Mesothelial cell of epicardium (in vitro differentiated cells): Measurements from ENCODE around the gene DMPK. TPM values are rescaled to one million over a fixed set of nuclear protein-coding genes. Genes with fewer than 3 reads are reported as not detected.

ENCODE experiments used
- DNase-seq, 2 experiments: peaks; one replicate each; pipeline ENCODE4 v3.0.0; 2021; ENCODE audit warnings: low spot score in 2 of 2; ENCODE audit not compliant: unreplicated experiment in 2 of 2
- H3K27ac Mint-ChIP-seq: 2 replicates; pipeline ENCODE4 v1.8.0; 2021; ENCODE audit warnings: mixed read lengths
- H3K27me3 Mint-ChIP-seq: 2 replicates; pipeline ENCODE4 v1.8.0; 2021; ENCODE audit warnings: low read depth, mixed read lengths
- H3K36me3 Mint-ChIP-seq: 2 replicates; pipeline ENCODE4 v1.8.0; 2021; ENCODE audit warnings: mixed read lengths
- H3K4me1 Mint-ChIP-seq: 2 replicates; pipeline ENCODE4 v1.8.0; 2021; ENCODE audit warnings: mixed read lengths
- H3K4me3 Mint-ChIP-seq: 2 replicates; pipeline ENCODE4 v1.8.0; 2021; ENCODE audit warnings: mild to moderate bottlenecking, moderate library complexity, mixed read lengths
- H3K9me3 Mint-ChIP-seq: 2 replicates; pipeline ENCODE4 v1.8.0; 2021; ENCODE audit warnings: mixed read lengths
- total RNA-seq: library from RNA; stranded (reverse); gene quantifications from 3 replicates; pipeline ENCODE4 v1.2.1, GENCODE V29; 2021
- TF ChIP-seq, protein P1 (sequence below): fragments of 200-600 bp; sonication (generic); IDR thresholded peaks from one replicate; pipeline ENCODE4 v1.5.0; 2021; ENCODE audit warnings: antibody characterized with exemption; ENCODE audit not compliant: unreplicated experiment

The DMPK gene
- total RNA-seq, 1 donor from 2014 or later: 130 TPM

DNA sequence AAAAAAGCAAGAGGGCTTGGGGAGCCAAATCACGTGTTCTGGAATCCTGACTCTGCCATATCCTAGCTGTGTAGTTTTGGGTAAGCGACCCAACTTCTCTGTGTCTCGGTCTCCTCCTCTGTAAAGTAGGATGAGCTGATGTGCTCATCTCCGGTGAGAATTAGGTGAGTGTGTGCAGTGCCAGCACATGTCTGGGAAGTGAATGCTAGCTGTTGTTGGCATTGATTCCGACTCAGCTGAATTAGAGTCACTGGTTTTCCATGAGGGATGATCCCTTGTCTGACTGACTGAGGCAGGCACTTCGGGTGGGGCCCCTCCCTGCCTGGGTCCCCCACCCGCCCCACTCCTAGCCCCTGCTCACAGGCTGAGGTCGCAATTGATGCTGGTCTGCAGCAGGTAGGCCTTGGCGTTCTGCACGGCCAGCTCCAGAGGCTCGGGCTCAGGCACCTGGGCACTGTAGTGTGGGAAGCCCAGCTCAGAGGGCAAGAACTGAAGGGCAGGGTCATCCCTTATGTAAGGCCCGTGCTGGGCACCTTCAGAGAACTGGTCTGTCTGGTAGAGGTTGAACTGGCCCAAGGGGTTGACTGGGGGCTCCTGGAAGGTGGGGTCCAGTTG lies 32.0 kb upstream of the DMPK start:
- H3K36me3 Mint-ChIP-seq: no peaks in the 10 kb centered on the region
- no peak for DNase-seq
- H3K9me3 Mint-ChIP-seq: no peaks in the 10 kb centered on the region
- H3K27me3 Mint-ChIP-seq: no peaks in the 10 kb centered on the region
- TF ChIP-seq, protein P1, sequence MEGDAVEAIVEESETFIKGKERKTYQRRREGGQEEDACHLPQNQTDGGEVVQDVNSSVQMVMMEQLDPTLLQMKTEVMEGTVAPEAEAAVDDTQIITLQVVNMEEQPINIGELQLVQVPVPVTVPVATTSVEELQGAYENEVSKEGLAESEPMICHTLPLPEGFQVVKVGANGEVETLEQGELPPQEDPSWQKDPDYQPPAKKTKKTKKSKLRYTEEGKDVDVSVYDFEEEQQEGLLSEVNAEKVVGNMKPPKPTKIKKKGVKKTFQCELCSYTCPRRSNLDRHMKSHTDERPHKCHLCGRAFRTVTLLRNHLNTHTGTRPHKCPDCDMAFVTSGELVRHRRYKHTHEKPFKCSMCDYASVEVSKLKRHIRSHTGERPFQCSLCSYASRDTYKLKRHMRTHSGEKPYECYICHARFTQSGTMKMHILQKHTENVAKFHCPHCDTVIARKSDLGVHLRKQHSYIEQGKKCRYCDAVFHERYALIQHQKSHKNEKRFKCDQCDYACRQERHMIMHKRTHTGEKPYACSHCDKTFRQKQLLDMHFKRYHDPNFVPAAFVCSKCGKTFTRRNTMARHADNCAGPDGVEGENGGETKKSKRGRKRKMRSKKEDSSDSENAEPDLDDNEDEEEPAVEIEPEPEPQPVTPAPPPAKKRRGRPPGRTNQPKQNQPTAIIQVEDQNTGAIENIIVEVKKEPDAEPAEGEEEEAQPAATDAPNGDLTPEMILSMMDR: no peak
- H3K4me1 Mint-ChIP-seq: peaks cover 11% of the 10 kb centered on the region
- H3K4me3 Mint-ChIP-seq: peak overlapping the region; percentile 42
- H3K27ac Mint-ChIP-seq: no peak overlapping the region

DNA sequence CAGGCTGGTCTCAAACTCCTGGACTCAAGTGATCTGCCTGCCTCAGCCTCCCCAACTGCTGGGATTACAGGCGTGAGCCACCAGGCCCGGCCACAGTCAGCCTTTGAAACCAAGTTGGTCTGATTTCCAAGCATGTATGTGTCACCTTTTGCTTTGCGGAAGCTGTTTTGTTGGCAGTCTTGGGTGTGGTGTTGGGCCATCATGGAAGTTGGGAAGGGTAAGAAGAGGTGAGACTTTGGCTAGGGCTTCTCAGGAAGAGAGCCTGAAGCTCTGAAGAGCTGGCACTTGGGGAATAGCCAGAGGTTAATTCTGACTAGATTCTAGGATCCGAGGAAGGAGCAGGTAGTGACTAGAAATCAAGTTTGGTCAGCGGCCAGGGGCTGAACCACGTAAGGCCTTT lies 30.0 kb upstream of the DMPK start:
- no peak for DNase-seq
- Mint-ChIP-seq H3K36me3 (no peaks in the 10 kb centered on the region), H3K9me3 (no peaks in the 10 kb centered on the region), H3K4me3 (no peak overlapping the region), H3K4me1 (peaks cover 11% of the 10 kb centered on the region), H3K27ac (no peak overlapping the region), H3K27me3 (no peaks in the 10 kb centered on the region)
- TF ChIP-seq, protein P1: no peak

DNA sequence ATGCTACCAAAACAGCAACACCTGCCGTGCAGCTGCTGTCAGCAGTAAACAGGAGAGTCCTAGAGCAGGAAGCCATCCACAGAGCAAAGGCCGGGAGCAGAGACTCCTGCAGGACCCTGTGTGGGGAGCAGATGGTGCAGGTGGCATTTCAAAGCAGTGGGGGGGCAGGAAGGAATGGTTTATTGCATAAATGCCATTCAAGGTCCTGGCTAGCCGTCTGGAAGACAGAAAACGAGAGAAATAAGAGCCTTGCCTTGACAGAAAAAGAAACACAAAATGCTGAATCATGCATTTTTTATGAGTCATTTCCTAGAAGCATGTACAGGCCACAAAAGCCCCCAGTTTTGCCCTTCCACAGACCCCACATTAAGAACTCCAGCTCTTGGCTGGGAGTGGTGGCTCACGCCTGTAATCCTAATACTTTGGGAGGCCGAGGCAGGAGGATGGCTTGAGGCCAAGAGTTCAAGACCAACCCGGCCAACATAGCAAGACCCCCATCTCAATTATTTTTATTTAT lies 27.4 kb upstream of the DMPK start:
- H3K4me1 Mint-ChIP-seq: peaks cover 4% of the 10 kb centered on the region
- peak overlapping the region; percentile 79 for H3K27ac Mint-ChIP-seq
- H3K9me3 Mint-ChIP-seq: no peaks in the 10 kb centered on the region
- H3K36me3 Mint-ChIP-seq: no peaks in the 10 kb centered on the region
- TF ChIP-seq, protein P1: no peak
- H3K27me3 Mint-ChIP-seq: no peaks in the 10 kb centered on the region
- no peak for DNase-seq
- no peak overlapping the region for H3K4me3 Mint-ChIP-seq

DNA sequence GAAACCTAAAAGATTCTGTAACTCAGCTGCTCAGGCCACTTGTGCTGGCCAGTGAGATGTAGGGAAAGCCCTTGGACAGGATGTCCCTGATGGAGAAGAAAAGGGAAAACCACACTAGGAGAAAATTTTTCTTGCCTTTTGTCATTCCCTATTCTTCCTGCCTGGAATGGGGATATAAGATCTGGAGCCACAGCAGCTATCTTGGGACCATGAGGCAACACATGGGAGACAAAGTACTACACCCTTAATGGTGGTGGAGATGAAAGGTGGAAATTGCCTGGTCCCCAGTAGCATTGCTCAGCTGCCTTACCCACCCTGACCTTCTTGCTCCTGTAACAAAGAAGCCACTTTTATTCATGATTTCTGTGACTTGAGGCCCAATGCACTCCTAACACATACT lies 23.4 kb upstream of the DMPK start:
- no peaks in the 10 kb centered on the region for H3K36me3 Mint-ChIP-seq
- H3K4me3 Mint-ChIP-seq: no peak overlapping the region
- TF ChIP-seq, protein P1: no peak
- H3K27ac Mint-ChIP-seq: no peak overlapping the region
- H3K27me3 Mint-ChIP-seq: no peaks in the 10 kb centered on the region
- no peaks in the 10 kb centered on the region for H3K9me3 Mint-ChIP-seq
- peaks cover 4% of the 10 kb centered on the region for H3K4me1 Mint-ChIP-seq
- DNase-seq: no peak

DNA sequence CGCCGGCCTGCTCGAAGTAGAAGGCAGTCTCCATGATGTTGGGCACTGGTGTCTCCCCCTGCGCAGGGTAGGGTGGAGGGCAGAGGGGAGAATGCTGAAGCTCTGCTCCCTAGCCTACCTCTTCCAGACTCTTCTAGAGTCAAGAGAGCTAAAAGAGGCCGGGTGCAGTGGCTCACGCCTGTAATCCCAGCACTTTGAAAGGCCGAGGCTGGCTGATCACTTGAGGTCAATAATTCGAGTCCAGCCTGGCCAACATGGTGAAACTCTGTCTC lies 22.6 kb upstream of the DMPK start:
- Mint-ChIP-seq H3K36me3 (no peaks in the 10 kb centered on the region), H3K9me3 (no peaks in the 10 kb centered on the region), H3K27ac (no peak overlapping the region), H3K4me3 (no peak overlapping the region), H3K4me1 (peaks cover 4% of the 10 kb centered on the region), H3K27me3 (no peaks in the 10 kb centered on the region)
- no peak for DNase-seq
- TF ChIP-seq, protein P1: no peak
